Measurements from ENCODE around the gene KDM3B. TPM values are rescaled to one million over a fixed set of nuclear protein-coding genes. Genes with fewer than 3 reads are reported as not detected.
A peak's percentile ranks its signal among the peaks of the same experiment; 100 is the strongest.

KDM3B gene
- total RNA-seq, 2 donors from 2014 or later = 50.1 to 86.2 TPM

GRCh38 chr5:138440159-138441073, 87.9 kb downstream of the KDM3B start:
- Histone ChIP-seq H3K4me1 (ENCODE audit: control insufficient read depth in 1 of 2, low read depth in 2 of 2) (peaks cover 5 to 18% of the 10 kb centered on the region in 2 donors), H3K4me3 (no peak overlapping the region), H3K36me3 (peaks cover 8% of the 10 kb centered on the region), H3K9me3 (no peaks in the 10 kb centered on the region), H3K27ac (peak overlapping the region in 1 of 2 donors; percentile 23), H3K27me3 (replicated peaks; ENCODE audit: insufficient read depth) (no peaks in the 10 kb centered on the region)
- no peak for DNase-seq (ENCODE audit: low spot score)
- no peak for ATAC-seq (ENCODE audit: insufficient number of reproducible peaks, low FRiP score, low read depth)
- TF ChIP-seq, protein P1, sequence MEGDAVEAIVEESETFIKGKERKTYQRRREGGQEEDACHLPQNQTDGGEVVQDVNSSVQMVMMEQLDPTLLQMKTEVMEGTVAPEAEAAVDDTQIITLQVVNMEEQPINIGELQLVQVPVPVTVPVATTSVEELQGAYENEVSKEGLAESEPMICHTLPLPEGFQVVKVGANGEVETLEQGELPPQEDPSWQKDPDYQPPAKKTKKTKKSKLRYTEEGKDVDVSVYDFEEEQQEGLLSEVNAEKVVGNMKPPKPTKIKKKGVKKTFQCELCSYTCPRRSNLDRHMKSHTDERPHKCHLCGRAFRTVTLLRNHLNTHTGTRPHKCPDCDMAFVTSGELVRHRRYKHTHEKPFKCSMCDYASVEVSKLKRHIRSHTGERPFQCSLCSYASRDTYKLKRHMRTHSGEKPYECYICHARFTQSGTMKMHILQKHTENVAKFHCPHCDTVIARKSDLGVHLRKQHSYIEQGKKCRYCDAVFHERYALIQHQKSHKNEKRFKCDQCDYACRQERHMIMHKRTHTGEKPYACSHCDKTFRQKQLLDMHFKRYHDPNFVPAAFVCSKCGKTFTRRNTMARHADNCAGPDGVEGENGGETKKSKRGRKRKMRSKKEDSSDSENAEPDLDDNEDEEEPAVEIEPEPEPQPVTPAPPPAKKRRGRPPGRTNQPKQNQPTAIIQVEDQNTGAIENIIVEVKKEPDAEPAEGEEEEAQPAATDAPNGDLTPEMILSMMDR (IDR thresholded peaks at IDR 0.05) = no peak

DNA sequence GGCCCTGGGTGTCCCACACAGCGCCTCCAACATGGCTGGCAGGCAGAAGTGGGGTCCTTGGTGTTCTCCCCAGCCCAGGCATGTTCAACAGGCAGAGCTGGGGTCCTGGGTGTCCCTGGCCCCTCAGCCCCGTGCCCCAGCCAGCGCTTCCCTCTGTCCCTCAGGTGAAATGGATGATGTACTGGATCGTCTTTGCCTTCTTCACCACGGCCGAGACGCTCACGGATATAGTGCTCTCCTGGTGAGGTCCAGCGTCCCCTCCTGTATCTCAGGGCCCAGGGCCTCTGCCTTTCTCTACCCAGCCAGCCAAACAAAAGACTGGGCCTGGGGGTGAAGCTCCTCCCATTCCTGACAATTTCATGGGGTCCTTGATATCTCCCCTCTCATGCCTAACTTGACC, 88.7 kb downstream of the KDM3B start:
- H3K9me3 ChIP-seq = no peaks in the 10 kb centered on the region
- no peaks in the 10 kb centered on the region for H3K36me3 ChIP-seq
- H3K4me3 ChIP-seq = no peak overlapping the region
- TF ChIP-seq, protein P1 (IDR thresholded peaks at IDR 0.05) = no peak
- peaks cover 5 to 18% of the 10 kb centered on the region in 2 donors for H3K4me1 ChIP-seq (ENCODE audit: control insufficient read depth in 1 of 2, low read depth in 2 of 2)
- no peak for DNase-seq (ENCODE audit: low spot score)
- H3K27me3 ChIP-seq (replicated peaks; ENCODE audit: insufficient read depth) = no peaks in the 10 kb centered on the region
- no peak overlapping the region for H3K27ac ChIP-seq
- no peak for ATAC-seq (ENCODE audit: insufficient number of reproducible peaks, low FRiP score, low read depth)

GRCh38 chr5:138444078-138444773, 91.7 kb downstream of the KDM3B start:
- ATAC-seq (ENCODE audit: insufficient number of reproducible peaks, low FRiP score, low read depth) (no peak), DNase-seq (ENCODE audit: low spot score) (no peak)
- peaks cover 2 to 13% of the 10 kb centered on the region in 2 donors for H3K4me1 ChIP-seq (ENCODE audit: control insufficient read depth in 1 of 2, low read depth in 2 of 2)

DNA sequence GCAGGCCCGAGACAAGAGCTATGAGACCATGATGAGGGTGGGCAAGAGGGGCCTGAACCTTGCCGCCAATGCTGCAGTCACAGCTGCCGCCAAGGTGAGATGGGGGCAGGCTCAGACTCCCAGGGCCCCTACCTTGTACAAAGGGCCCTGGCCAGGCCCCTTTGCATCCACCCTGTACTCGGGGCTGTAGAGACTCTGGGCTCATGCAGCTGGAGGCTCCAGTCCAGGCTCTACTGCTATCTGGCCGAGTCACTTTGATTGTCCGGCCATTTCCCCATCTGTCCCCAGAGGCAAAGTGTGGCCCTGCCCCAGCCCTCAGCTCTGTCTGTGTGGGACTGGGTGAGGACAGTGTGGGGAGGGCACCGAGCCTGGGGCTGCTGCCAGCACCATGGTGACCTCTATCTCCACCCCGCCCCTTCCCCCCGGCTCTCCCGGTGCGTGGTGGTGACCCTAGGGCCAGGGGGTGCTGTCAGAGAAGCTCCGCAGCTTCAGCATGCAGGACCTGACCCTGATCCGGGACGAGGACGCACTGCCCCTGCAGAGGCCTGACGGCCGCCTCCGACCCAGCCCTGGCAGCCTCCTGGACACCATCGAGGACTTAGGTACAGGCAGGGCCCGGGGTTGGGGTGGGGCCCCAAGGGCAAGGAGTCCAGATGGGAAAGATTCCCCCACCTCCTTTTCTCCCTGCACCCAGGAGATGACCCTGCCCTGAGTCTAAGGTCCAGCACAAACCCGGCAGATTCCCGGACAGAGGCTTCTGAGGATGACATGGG, 92.5 kb downstream of the KDM3B start:
- H3K27me3 ChIP-seq (replicated peaks; ENCODE audit: insufficient read depth) = no peaks in the 10 kb centered on the region
- peaks cover 1 to 12% of the 10 kb centered on the region in 2 donors for H3K4me1 ChIP-seq (ENCODE audit: control insufficient read depth in 1 of 2, low read depth in 2 of 2)
- no peaks in the 10 kb centered on the region for H3K36me3 ChIP-seq
- no peak overlapping the region for H3K27ac ChIP-seq
- TF ChIP-seq, protein P1 (IDR thresholded peaks at IDR 0.05) = no peak
- no peak for ATAC-seq (ENCODE audit: insufficient number of reproducible peaks, low FRiP score, low read depth)
- no peak overlapping the region for H3K4me3 ChIP-seq
- no peaks in the 10 kb centered on the region for H3K9me3 ChIP-seq
- DNase-seq (ENCODE audit: low spot score) = no peak

More at GRCh38 chr5:138444078-138444773, 91.7 kb downstream of the KDM3B start:
- H3K9me3 ChIP-seq = no peaks in the 10 kb centered on the region
- no peak overlapping the region for H3K27ac ChIP-seq
- TF ChIP-seq, protein P1 (IDR thresholded peaks at IDR 0.05) = no peak
- no peak overlapping the region for H3K4me3 ChIP-seq
- no peaks in the 10 kb centered on the region for H3K36me3 ChIP-seq
- H3K27me3 ChIP-seq (replicated peaks; ENCODE audit: insufficient read depth) = no peaks in the 10 kb centered on the region
